Mesothelial cell of epicardium (in vitro differentiated cells): ENCODE data around the gene MED27. TPM values are rescaled to one million over a fixed set of nuclear protein-coding genes. Genes with fewer than 3 reads are reported as not detected.

Experiments
- DNase-seq, 2 experiments: peaks; one replicate each; pipeline ENCODE4 v3.0.0; 2021; ENCODE audit warnings: low spot score in 2 of 2; ENCODE audit not compliant: unreplicated experiment in 2 of 2
- H3K27ac Mint-ChIP-seq: 2 replicates; pipeline ENCODE4 v1.8.0; 2021; ENCODE audit warnings: mixed read lengths
- H3K27me3 Mint-ChIP-seq: 2 replicates; pipeline ENCODE4 v1.8.0; 2021; ENCODE audit warnings: low read depth, mixed read lengths
- H3K36me3 Mint-ChIP-seq: 2 replicates; pipeline ENCODE4 v1.8.0; 2021; ENCODE audit warnings: mixed read lengths
- H3K4me1 Mint-ChIP-seq: 2 replicates; pipeline ENCODE4 v1.8.0; 2021; ENCODE audit warnings: mixed read lengths
- H3K4me3 Mint-ChIP-seq: 2 replicates; pipeline ENCODE4 v1.8.0; 2021; ENCODE audit warnings: mild to moderate bottlenecking, moderate library complexity, mixed read lengths
- H3K9me3 Mint-ChIP-seq: 2 replicates; pipeline ENCODE4 v1.8.0; 2021; ENCODE audit warnings: mixed read lengths
- CTCF ChIP-seq: fragments of 200-600 bp; sonication (generic); IDR thresholded peaks from one replicate; pipeline ENCODE4 v1.5.0; 2021; ENCODE audit warnings: antibody characterized with exemption; ENCODE audit not compliant: unreplicated experiment
- total RNA-seq: library from RNA; stranded (reverse); gene quantifications from 3 replicates; pipeline ENCODE4 v1.2.1, GENCODE V29; 2021

Gene MED27
- total RNA-seq, 1 donor from 2014 or later: 29.0 TPM

- no peaks in the 10 kb centered on the region for H3K9me3 Mint-ChIP-seq
- H3K4me3 Mint-ChIP-seq: no peak overlapping the region
Measured at GRCh38 chr9:132008855-132009812, 70.5 kb downstream of the MED27 start.

GRCh38 chr9:132008184-132008803 lies 71.4 kb downstream of the MED27 start:
- no peaks in the 10 kb centered on the region for H3K9me3 Mint-ChIP-seq
- no peak overlapping the region for H3K4me3 Mint-ChIP-seq
- H3K27me3 Mint-ChIP-seq: no peaks in the 10 kb centered on the region
- H3K36me3 Mint-ChIP-seq: peaks cover 5% of the 10 kb centered on the region
- TF ChIP-seq CTCF: no peak
- H3K27ac Mint-ChIP-seq: no peak overlapping the region
- H3K4me1 Mint-ChIP-seq: peaks cover 45% of the 10 kb centered on the region
- no peak for DNase-seq

More at GRCh38 chr9:132008855-132009812, 70.5 kb downstream of the MED27 start:
- Mint-ChIP-seq H3K36me3 (peaks cover 5% of the 10 kb centered on the region), H3K27ac (no peak overlapping the region), H3K27me3 (no peaks in the 10 kb centered on the region), H3K4me1 (peaks cover 40% of the 10 kb centered on the region)
- TF ChIP-seq CTCF: no peak
- no peak for DNase-seq

- TF ChIP-seq CTCF: no peak
- no peak for DNase-seq
- H3K4me3 Mint-ChIP-seq: no peak overlapping the region
- no peak overlapping the region for H3K27ac Mint-ChIP-seq
- no peaks in the 10 kb centered on the region for H3K9me3 Mint-ChIP-seq
- H3K27me3 Mint-ChIP-seq: no peaks in the 10 kb centered on the region
- peaks cover 46% of the 10 kb centered on the region for H3K4me1 Mint-ChIP-seq
- peaks cover 2% of the 10 kb centered on the region for H3K36me3 Mint-ChIP-seq
Measured at GRCh38 chr9:132007371-132008025, 72.2 kb downstream of the MED27 start.

- H3K4me1 Mint-ChIP-seq: peaks cover 48% of the 10 kb centered on the region
- no peak for DNase-seq
- H3K27ac Mint-ChIP-seq: no peak overlapping the region
- H3K27me3 Mint-ChIP-seq: no peaks in the 10 kb centered on the region
- no peak overlapping the region for H3K4me3 Mint-ChIP-seq
- H3K9me3 Mint-ChIP-seq: no peaks in the 10 kb centered on the region
- peaks cover 2% of the 10 kb centered on the region for H3K36me3 Mint-ChIP-seq
- TF ChIP-seq CTCF: no peak
Measured at GRCh38 chr9:132006677-132007370, 72.8 kb downstream of the MED27 start.

- no peak overlapping the region for H3K4me3 Mint-ChIP-seq
- H3K4me1 Mint-ChIP-seq: peaks cover 50% of the 10 kb centered on the region
- peaks cover 5% of the 10 kb centered on the region for H3K36me3 Mint-ChIP-seq
- TF ChIP-seq CTCF: no peak
- no peak overlapping the region for H3K27ac Mint-ChIP-seq
- DNase-seq: no peak
- no peaks in the 10 kb centered on the region for H3K27me3 Mint-ChIP-seq
- peaks cover 3% of the 10 kb centered on the region for H3K9me3 Mint-ChIP-seq
Measured at GRCh38 chr9:132005899-132006298, 73.8 kb downstream of the MED27 start.
